AG10803 (cell line): ENCODE measurements around the gene RYR2.

Experiments
- DNase-seq: peaks from one replicate; pipeline ENCODE4 v3.0.0; 2010; ENCODE audit warnings: low read depth
- H3K4me3 ChIP-seq: 2 replicates; pipeline ENCODE4 v1.5.1; 2011; ENCODE audit warnings: mild to moderate bottlenecking, low read length, control low read depth
- CTCF ChIP-seq: conservative IDR thresholded peaks from 2 replicates; pipeline ENCODE4 v1.5.1; 2011; ENCODE audit warnings: mild to moderate bottlenecking, low read length, control low read depth, inconsistent platforms

RYR2 gene

GRCh38 chr1:237396426-237396825 is 354.4 kb downstream of the RYR2 start:
- H3K4me3 ChIP-seq: no peak overlapping the region
- no peak for DNase-seq
- TF ChIP-seq CTCF: no peak

DNA sequence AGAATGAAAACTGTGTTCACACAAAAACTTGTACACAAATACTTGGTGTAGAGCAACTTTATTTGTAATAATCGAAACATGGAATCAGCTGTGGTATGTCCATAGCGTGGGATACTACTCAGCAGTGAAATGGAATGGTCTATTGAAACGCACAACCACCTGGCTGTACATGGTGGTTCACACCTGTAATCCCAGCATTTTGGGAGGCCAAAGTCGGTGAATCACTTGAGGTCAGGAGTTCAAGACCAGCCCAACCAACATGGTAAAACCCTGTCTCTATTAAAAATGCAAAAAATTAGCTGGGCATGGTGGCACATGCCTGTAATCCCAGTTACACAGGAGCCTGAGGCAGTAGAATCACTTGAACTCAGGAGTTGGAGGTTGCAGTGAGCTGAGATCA is 356.8 kb downstream of the RYR2 start:
- no peak overlapping the region for H3K4me3 ChIP-seq
- TF ChIP-seq CTCF: no peak
- no peak for DNase-seq

- H3K4me3 ChIP-seq: no peak overlapping the region
- TF ChIP-seq CTCF: no peak
- DNase-seq: no peak
Observed at GRCh38 chr1:237405912-237406311, 363.9 kb downstream of the RYR2 start.

DNA sequence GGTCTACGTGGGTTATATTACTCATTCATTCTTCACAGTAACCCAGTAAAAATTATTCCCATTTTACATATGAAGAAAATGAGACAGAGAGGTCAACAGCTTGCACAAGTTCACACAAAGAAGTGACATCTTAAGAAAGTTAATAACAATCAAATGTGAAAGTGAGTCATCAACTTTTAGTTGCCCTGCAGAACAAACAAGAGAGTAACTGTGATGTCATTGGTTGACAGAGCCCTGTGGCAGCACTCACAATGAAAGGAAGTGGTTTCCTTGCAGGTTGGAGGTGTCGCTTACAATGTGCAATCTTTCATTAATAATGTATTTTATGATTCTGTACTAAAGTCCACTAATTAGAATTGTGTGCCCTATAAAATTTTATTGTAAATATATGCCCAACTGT is 369.6 kb downstream of the RYR2 start:
- H3K4me3 ChIP-seq: no peak overlapping the region
- TF ChIP-seq CTCF: no peak
- no peak for DNase-seq

- TF ChIP-seq CTCF: no peak
- H3K4me3 ChIP-seq: no peak overlapping the region
- no peak for DNase-seq
Observed at GRCh38 chr1:237416924-237417655, 375.1 kb downstream of the RYR2 start.

- no peak overlapping the region for H3K4me3 ChIP-seq
- no peak for TF ChIP-seq CTCF
- no peak for DNase-seq
Observed at GRCh38 chr1:237428809-237429208, 386.8 kb downstream of the RYR2 start.

- TF ChIP-seq CTCF: no peak
- H3K4me3 ChIP-seq: no peak overlapping the region
- no peak for DNase-seq
Observed at GRCh38 chr1:237429252-237429651, 387.3 kb downstream of the RYR2 start.
